MM.1S (cell line): Measurements from ENCODE around the gene SFMBT2.
"Not testable (repeated sequence)": the region's sequence is repeated elsewhere in the genome, so short reads cannot be mapped to it uniquely, and the experiment has no call there.

Experiments used
- DNase-seq: peaks from one replicate; pipeline ENCODE4 v3.0.0-alpha.2; 2015
- H2AFZ ChIP-seq: fragments of 300-600 bp; sonication (generic); 2 replicates; pipeline ENCODE4 v1.6.0; 2016; ENCODE audit warnings: antibody characterized with exemption, low read length
- H3F3A ChIP-seq: fragments of 300-600 bp; sonication (generic); 2 replicates; pipeline ENCODE4 v1.6.1; 2016; ENCODE audit warnings: mild to moderate bottlenecking, antibody characterized with exemption, low read length, moderate library complexity, mixed read lengths; ENCODE audit not compliant: insufficient read depth
- H3K27ac ChIP-seq: fragments of 300-600 bp; sonication (generic); 2 replicates; pipeline ENCODE4 v1.5.1; 2016; ENCODE audit warnings: mild to moderate bottlenecking, low read length
- H3K27me3 ChIP-seq: fragments of 300-600 bp; sonication (generic); replicated peaks from 2 replicates; pipeline ENCODE4 v1.6.0; 2016; ENCODE audit warnings: low read length; ENCODE audit not compliant: insufficient read depth
- H3K36me3 ChIP-seq: fragments of 300-600 bp; sonication (generic); replicated peaks from 2 replicates; pipeline ENCODE4 v1.6.1; 2016; ENCODE audit warnings: mild to moderate bottlenecking, low read length, mixed read lengths; ENCODE audit not compliant: insufficient read depth
- H3K4me1 ChIP-seq: fragments of 300-600 bp; sonication (generic); 2 replicates; pipeline ENCODE4 v1.6.1; 2016; ENCODE audit warnings: low read length, mixed read lengths
- H3K4me2 ChIP-seq: fragments of 300-600 bp; sonication (generic); 2 replicates; pipeline ENCODE4 v1.6.0; 2016; ENCODE audit warnings: low read depth, low read length
- H3K4me3 ChIP-seq: fragments of 300-600 bp; sonication (generic); 2 replicates; pipeline ENCODE4 v1.5.1; 2016; ENCODE audit warnings: low read length, mixed read lengths
- H3K79me2 ChIP-seq: fragments of 300-600 bp; sonication (generic); 2 replicates; pipeline ENCODE4 v1.6.1; 2016; ENCODE audit warnings: mixed run types, low read length, mixed read lengths
- H3K9ac ChIP-seq: fragments of 300-600 bp; sonication (generic); 2 replicates; pipeline ENCODE4 v1.6.1; 2016; ENCODE audit warnings: low read length, mixed read lengths
- H3K9me2 ChIP-seq: fragments of 300-600 bp; sonication (generic); replicated peaks from 2 replicates; pipeline ENCODE4 v1.6.1; 2016; ENCODE audit warnings: mild to moderate bottlenecking, low read length, mixed read lengths; ENCODE audit not compliant: insufficient read depth
- H3K9me3 ChIP-seq: fragments of 300-600 bp; sonication (generic); replicated peaks from 2 replicates; pipeline ENCODE4 v1.6.1; 2016; ENCODE audit warnings: mild to moderate bottlenecking, low read length, mixed read lengths; ENCODE audit not compliant: insufficient read depth
- H4K20me1 ChIP-seq: fragments of 300-600 bp; sonication (generic); 2 replicates; pipeline ENCODE4 v1.6.1; 2016; ENCODE audit warnings: mild to moderate bottlenecking, low read length, moderate library complexity, mixed read lengths; ENCODE audit not compliant: insufficient read depth
- CTCF ChIP-seq: fragments of 300-600 bp; sonication (generic); IDR thresholded peaks from 2 replicates; pipeline ENCODE4 v1.5.1; 2016; ENCODE audit warnings: antibody characterized with exemption, low read length, mixed read lengths
- EZH2 ChIP-seq: fragments of 300-600 bp; sonication (generic); optimal IDR thresholded peaks from 2 replicates; pipeline ENCODE3; 2017; ENCODE audit warnings: low read depth, mild to moderate bottlenecking, antibody characterized with exemption, low read length, mixed read lengths
- EZH2phosphoT487 ChIP-seq: fragments of 300-600 bp; sonication (generic); IDR thresholded peaks from 2 replicates; pipeline ENCODE4 v1.6.1; 2018; ENCODE audit warnings: antibody characterized with exemption, low read length

SFMBT2 gene

GRCh38 chr10:7315906-7316305 is 94.9 kb downstream of the SFMBT2 start:
- H3K79me2 ChIP-seq: peaks cover 99% of the 10 kb centered on the region
- no peak overlapping the region for H3K4me2 ChIP-seq
- H3K9me2 ChIP-seq: no peaks in the 10 kb centered on the region
- H3F3A ChIP-seq: no peaks in the 10 kb centered on the region
- no peaks in the 10 kb centered on the region for H3K27me3 ChIP-seq
- no peak overlapping the region for H3K9ac ChIP-seq
- no peak for TF ChIP-seq EZH2phosphoT487
- TF ChIP-seq EZH2: no peak
- TF ChIP-seq CTCF: no peak
- no peak for DNase-seq
- H2AFZ ChIP-seq: no peak overlapping the region
- H3K4me3 ChIP-seq: no peak overlapping the region
- H4K20me1 ChIP-seq: peaks cover 46% of the 10 kb centered on the region
- H3K9me3 ChIP-seq: no peaks in the 10 kb centered on the region
- H3K36me3 ChIP-seq: no peaks in the 10 kb centered on the region
- no peaks in the 10 kb centered on the region for H3K4me1 ChIP-seq
- H3K27ac ChIP-seq: no peak overlapping the region

GRCh38 chr10:7314170-7314569 is 96.7 kb downstream of the SFMBT2 start:
- peaks cover 99% of the 10 kb centered on the region for H3K79me2 ChIP-seq
- no peak overlapping the region for H3K4me2 ChIP-seq
- H3K9me2 ChIP-seq: no peaks in the 10 kb centered on the region
- H2AFZ ChIP-seq: no peak overlapping the region
- peaks cover 47% of the 10 kb centered on the region for H4K20me1 ChIP-seq
- no peaks in the 10 kb centered on the region for H3K4me1 ChIP-seq
- no peak overlapping the region for H3K27ac ChIP-seq
- H3K4me3 ChIP-seq: no peak overlapping the region
- H3K36me3 ChIP-seq: no peaks in the 10 kb centered on the region
- TF ChIP-seq CTCF: no peak
- TF ChIP-seq EZH2: no peak
- TF ChIP-seq EZH2phosphoT487: no peak
- no peak overlapping the region for H3K9ac ChIP-seq
- H3F3A ChIP-seq: no peaks in the 10 kb centered on the region
- no peak for DNase-seq
- no peaks in the 10 kb centered on the region for H3K9me3 ChIP-seq
- no peaks in the 10 kb centered on the region for H3K27me3 ChIP-seq

GRCh38 chr10:7312488-7312857 is 98.4 kb downstream of the SFMBT2 start:
- Histone ChIP-seq H3K4me2 (no peak overlapping the region), H3K9me3 (no peaks in the 10 kb centered on the region), H3K27ac (no peak overlapping the region), H3K4me3 (no peak overlapping the region), H3K79me2 (peaks cover 99% of the 10 kb centered on the region), H3K36me3 (no peaks in the 10 kb centered on the region), H3K9ac (no peak overlapping the region), H3K9me2 (no peaks in the 10 kb centered on the region), H3K4me1 (no peaks in the 10 kb centered on the region), H2AFZ (no peak overlapping the region), H4K20me1 (peaks cover 40% of the 10 kb centered on the region), H3K27me3 (no peaks in the 10 kb centered on the region), H3F3A (no peaks in the 10 kb centered on the region)
- TF ChIP-seq CTCF (no peak), EZH2phosphoT487 (no peak), EZH2 (no peak)
- DNase-seq: no peak

- H3K36me3 ChIP-seq, H3F3A ChIP-seq, H2AFZ ChIP-seq, H3K4me2 ChIP-seq, H3K27me3 ChIP-seq, H3K4me1 ChIP-seq, H3K4me3 ChIP-seq, DNase-seq, H3K9me2 ChIP-seq, H3K27ac ChIP-seq, H3K9ac ChIP-seq, H3K9me3 ChIP-seq: not testable (repeated sequence)
- peaks cover 99% of the 10 kb centered on the region for H3K79me2 ChIP-seq
- peaks cover 45% of the 10 kb centered on the region for H4K20me1 ChIP-seq
Observed at GRCh38 chr10:7311850-7312487, 98.9 kb downstream of the SFMBT2 start.
